OCI-LY7 (cell line): ENCODE results near the gene TRHDE.

Source experiments
- EZH2phosphoT487 ChIP-seq: fragments of 200-600 bp; sonication (generic); IDR thresholded peaks from 2 replicates; pipeline ENCODE4 v1.6.1; 2018; ENCODE audit warnings: low read depth, borderline replicate concordance, mild to moderate bottlenecking, mixed run types, antibody characterized with exemption, low read length, moderate library complexity, mixed read lengths
- TF ChIP-seq, protein P1 (sequence below): fragments of 200-600 bp; sonication (generic); conservative IDR thresholded peaks from 2 replicates; pipeline ENCODE4 v1.5.1; 2014; ENCODE audit warnings: mild to moderate bottlenecking, antibody characterized with exemption, low read length, moderate library complexity, mixed read lengths

DNA sequence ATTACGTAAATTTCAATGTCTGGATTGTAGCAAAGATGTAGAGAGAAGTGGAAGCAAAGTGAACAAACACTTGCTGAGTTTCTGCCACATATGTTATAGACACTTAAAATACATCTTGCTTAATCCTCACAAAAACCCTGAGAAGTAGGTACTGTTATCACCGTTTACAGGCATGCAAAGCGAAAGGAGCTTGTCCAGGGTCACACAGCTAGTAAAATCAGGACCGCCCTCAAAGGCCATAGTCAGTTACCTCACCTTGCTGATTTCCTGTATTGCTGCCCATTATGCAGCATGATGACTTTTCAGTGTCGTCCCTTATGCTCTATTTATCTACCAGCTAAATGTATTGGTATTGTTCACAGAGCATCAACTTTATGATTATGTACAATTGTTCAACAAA is 39.8 kb downstream of the TRHDE start:
- TF ChIP-seq, protein P1, sequence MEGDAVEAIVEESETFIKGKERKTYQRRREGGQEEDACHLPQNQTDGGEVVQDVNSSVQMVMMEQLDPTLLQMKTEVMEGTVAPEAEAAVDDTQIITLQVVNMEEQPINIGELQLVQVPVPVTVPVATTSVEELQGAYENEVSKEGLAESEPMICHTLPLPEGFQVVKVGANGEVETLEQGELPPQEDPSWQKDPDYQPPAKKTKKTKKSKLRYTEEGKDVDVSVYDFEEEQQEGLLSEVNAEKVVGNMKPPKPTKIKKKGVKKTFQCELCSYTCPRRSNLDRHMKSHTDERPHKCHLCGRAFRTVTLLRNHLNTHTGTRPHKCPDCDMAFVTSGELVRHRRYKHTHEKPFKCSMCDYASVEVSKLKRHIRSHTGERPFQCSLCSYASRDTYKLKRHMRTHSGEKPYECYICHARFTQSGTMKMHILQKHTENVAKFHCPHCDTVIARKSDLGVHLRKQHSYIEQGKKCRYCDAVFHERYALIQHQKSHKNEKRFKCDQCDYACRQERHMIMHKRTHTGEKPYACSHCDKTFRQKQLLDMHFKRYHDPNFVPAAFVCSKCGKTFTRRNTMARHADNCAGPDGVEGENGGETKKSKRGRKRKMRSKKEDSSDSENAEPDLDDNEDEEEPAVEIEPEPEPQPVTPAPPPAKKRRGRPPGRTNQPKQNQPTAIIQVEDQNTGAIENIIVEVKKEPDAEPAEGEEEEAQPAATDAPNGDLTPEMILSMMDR, result no peak
- no peak for TF ChIP-seq EZH2phosphoT487
